ENCODE measurements around the gene ZNF846. TPM values are rescaled to one million over a fixed set of nuclear protein-coding genes. Genes with fewer than 3 reads are reported as not detected.

Gene ZNF846
- total and polyA plus RNA-seq, 12 donors: 5.2 to 24.8 (median 9.0) TPM

- intact Hi-C loops (cut with DNase I): no loop called here
- H3K9me3 ChIP-seq (replicated peaks in 1 of 3): no peaks in the 10 kb centered on the region
- H3K4me3 ChIP-seq: no peak overlapping the region
- no peaks in the 10 kb centered on the region for H3K27me3 ChIP-seq
- no peaks in the 10 kb centered on the region for H3K4me1 ChIP-seq (replicated peaks in 1 of 2)
- WGBS, 4 donors: 90 to 92% (median 91%) methylated on average over 8 to 11 of the region's 11 CpGs
- no peak for DNase-seq
- TF ChIP-seq, protein P1, sequence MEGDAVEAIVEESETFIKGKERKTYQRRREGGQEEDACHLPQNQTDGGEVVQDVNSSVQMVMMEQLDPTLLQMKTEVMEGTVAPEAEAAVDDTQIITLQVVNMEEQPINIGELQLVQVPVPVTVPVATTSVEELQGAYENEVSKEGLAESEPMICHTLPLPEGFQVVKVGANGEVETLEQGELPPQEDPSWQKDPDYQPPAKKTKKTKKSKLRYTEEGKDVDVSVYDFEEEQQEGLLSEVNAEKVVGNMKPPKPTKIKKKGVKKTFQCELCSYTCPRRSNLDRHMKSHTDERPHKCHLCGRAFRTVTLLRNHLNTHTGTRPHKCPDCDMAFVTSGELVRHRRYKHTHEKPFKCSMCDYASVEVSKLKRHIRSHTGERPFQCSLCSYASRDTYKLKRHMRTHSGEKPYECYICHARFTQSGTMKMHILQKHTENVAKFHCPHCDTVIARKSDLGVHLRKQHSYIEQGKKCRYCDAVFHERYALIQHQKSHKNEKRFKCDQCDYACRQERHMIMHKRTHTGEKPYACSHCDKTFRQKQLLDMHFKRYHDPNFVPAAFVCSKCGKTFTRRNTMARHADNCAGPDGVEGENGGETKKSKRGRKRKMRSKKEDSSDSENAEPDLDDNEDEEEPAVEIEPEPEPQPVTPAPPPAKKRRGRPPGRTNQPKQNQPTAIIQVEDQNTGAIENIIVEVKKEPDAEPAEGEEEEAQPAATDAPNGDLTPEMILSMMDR (IDR thresholded peaks at IDR 0.05): no peak
- no peak for TF ChIP-seq POLR2A (IDR thresholded peaks at IDR 0.05)
- no peak overlapping the region for H3K27ac ChIP-seq
- peaks cover 0 to 48% of the 10 kb centered on the region in 2 donors for H3K36me3 ChIP-seq (replicated peaks in 1 of 2)
Measured at GRCh38 chr19:9808855-9809824, 40.6 kb upstream of the ZNF846 start.

GRCh38 chr19:9806803-9807202, 38.3 kb upstream of the ZNF846 start:
- Histone ChIP-seq H3K4me3 (no peak overlapping the region), H3K36me3 (replicated peaks in 1 of 2) (peaks cover 0 to 43% of the 10 kb centered on the region in 2 donors), H3K4me1 (replicated peaks in 1 of 2) (no peaks in the 10 kb centered on the region), H3K27me3 (no peaks in the 10 kb centered on the region), H3K27ac (no peak overlapping the region), H3K9me3 (replicated peaks in 1 of 3) (no peaks in the 10 kb centered on the region)
- intact Hi-C loops (cut with DNase I): no loop called here
- TF ChIP-seq, protein P1 (IDR thresholded peaks at IDR 0.05): no peak
- TF ChIP-seq POLR2A (IDR thresholded peaks at IDR 0.05): no peak
- 94 to 97% (median 96%) methylated on average over 3 of the region's 3 CpGs for WGBS, 4 donors
- no peak for DNase-seq

DNA sequence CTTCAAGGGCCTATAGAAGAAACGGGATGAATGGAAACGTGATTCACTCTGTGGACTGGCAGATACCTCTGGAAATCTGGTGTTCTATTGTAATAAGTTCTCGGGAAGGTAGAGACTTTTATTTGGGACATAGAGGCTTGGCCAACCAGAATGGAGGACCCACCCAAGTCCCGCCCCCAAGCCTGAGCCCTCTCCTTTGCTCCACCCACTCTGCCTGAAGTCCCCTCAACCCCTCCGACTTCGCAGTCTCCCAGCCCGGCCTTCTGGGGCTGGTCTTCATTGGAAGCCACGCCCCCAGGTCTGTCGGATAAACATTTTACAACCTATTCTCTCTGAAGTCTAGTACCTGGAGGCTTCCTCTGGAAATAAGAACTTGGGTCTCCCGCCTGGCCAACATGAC, 33.4 kb upstream of the ZNF846 start:
- intact Hi-C loops (cut with DNase I): no loop called here
- WGBS, 4 donors: 90 to 95% (median 93%) methylated on average over 10 of the region's 10 CpGs
- no peak overlapping the region for H3K27ac ChIP-seq
- H3K9me3 ChIP-seq (replicated peaks in 1 of 3): no peaks in the 10 kb centered on the region
- DNase-seq: no peak
- H3K4me3 ChIP-seq: no peak overlapping the region
- H3K27me3 ChIP-seq: no peaks in the 10 kb centered on the region
- peaks cover 0 to 11% of the 10 kb centered on the region in 2 donors for H3K36me3 ChIP-seq (replicated peaks in 1 of 2)
- H3K4me1 ChIP-seq (replicated peaks in 1 of 2): no peaks in the 10 kb centered on the region
- no peak for TF ChIP-seq POLR2A (IDR thresholded peaks at IDR 0.05)
- TF ChIP-seq, protein P1 (IDR thresholded peaks at IDR 0.05): no peak

- TF ChIP-seq POLR2A (IDR thresholded peaks at IDR 0.05): no peak
- TF ChIP-seq, protein P1 (IDR thresholded peaks at IDR 0.05): no peak
- Histone ChIP-seq H3K27ac (no peak overlapping the region), H3K4me3 (no peak overlapping the region), H3K36me3 (replicated peaks in 1 of 2) (no peaks in the 10 kb centered on the region), H3K4me1 (replicated peaks in 1 of 2) (no peaks in the 10 kb centered on the region), H3K9me3 (replicated peaks in 1 of 3) (no peaks in the 10 kb centered on the region), H3K27me3 (no peaks in the 10 kb centered on the region)
- DNase-seq: peak in 1 of 7 donors; percentile 3
- intact Hi-C loops (cut with DNase I): loop anchor here (5.0 to 10.0 kb wide), 6 partner anchors 48 to 664 kb away; partner anchors contain the start of genes ZNF561 (in 1 of the 2) and ZNF699 (in 1 of the 2)
Measured at GRCh38 chr19:9799162-9799561, 30.6 kb upstream of the ZNF846 start.
